Cortex of kidney (tissue), 1 donor: ENCODE measurements around the gene MTUS2.

Experiments used
- DNase-seq: peaks from one replicate; lab custom pipeline; 2025; lab: John Stamatoyannopoulos, UW

The MTUS2 gene

DNA sequence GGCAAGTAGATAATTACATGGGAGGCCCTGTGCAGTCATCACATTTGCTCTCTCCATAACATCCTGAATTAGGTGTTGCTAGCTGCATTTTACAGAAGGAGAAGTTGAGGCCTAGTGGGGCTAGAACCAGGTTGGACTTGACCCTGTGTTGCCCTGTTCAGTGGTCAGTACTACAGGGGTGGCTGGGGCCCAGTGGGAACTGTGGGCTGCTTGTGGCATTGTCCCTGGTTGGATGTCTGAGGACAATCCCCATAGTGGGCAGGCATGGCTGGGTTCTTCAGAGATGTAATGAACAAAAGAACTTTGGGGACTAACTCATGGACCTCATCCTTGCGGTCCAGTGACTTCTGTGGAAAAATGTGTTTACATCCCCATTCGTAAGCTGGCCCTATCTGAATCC, 38.9 kb downstream of the MTUS2 start:
- no peak for DNase-seq

DNA sequence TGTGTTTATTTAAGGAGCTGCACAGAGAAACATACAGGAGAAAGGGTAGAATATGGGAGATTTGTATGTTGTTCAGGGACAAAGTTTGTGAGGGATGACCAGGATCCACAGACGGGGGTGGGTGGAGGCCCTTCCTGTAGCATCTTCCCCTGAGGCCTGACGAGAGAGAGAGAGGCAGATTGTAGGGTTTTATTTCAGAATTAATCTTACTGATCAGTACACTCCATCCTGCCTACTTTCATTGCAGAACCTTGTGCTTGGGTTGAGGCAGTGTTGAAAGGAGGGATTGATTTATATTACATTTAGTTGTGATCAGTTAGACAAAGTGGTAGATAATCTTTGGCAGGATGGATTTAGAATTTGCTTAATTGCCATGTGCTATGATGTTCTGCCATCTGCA, 39.6 kb downstream of the MTUS2 start:
- no peak for DNase-seq

DNA sequence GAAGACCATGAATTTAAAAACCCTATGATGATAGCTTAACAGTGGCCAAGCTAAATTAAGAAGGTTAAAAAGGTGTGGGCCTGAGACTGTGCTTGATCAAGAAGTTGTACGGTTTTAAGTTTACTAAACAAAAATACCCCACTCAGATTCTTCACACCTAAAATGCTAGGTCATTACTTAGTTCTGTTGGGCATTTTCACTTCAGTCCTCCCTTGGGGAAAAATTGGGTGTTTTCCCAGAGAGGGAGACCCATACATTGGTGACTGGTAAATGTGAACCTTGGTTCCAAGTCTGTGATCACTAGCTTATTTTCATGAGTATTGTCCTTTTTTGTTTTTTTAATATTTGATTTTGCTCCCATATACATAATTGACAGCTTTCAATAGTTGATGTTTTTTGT, 44.4 kb downstream of the MTUS2 start:
- no peak for DNase-seq

DNA sequence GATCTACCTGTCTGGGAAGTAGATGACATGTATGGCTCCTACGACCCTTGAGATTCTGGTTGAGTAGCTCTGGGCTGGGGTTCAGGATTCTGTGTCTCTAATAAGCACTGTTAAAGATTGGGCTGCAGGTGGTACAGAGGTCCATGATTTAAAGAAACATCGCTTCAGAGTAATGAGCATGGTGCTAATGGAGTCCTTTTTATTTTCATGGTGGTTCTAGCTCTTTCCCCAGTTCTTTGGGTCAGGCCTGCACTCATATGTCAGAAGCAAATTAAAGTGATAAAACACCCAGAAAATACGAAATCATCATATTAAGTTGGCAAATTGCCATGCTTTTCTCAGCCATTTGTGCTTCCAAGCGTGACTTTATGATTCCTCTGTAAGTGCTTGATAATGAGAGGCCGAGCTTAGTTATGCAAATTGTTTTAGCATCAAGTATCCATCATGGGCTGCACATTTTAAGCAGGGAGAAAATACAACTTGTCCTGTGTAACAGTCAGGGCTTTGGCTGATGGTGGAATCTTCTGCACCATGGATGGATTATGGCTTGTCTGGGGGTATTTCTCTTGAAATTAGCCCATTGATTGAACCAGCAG, 45.1 kb downstream of the MTUS2 start:
- no peak for DNase-seq

DNA sequence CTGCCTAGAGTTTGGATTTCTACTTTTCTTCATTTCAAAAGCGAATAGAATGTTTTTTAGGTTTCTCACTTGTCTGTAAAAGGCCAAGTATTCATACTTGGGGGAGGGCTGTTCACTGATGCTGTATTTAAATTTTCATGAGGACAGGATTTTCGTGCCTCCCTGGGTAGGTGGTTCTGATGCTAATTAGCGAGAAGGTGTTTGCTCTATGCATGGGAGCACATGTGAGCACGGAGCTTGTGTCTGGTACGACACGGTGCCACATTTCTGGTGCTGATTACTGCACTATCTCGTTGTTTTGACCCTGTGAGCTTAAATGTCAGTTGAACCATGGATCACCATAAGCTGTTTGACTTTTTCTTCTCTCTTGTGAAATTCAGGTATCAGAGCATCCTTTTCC, 45.8 kb downstream of the MTUS2 start:
- no peak for DNase-seq

DNA sequence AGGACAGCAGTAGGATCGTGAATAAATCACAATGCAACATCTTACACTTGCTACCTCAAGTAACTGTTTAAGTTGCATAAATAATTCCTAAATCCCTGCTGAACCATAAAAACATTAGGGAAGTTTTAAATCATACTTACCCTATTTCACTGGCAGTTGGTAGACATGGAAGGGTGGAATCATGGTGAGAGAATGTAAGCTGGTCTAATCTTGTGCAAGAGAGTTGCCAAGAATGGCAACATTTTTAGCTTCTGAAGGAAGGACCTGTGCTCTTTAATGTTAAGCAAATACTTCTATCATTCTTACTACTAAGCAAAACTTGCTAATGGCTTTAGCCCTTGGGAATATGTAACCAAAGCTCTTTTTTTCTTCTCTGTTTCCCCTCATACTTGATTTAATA, 46.8 kb downstream of the MTUS2 start:
- DNase-seq: no peak

GRCh38 chr13:28867564-28867963, 47.4 kb downstream of the MTUS2 start:
- DNase-seq: no peak

DNA sequence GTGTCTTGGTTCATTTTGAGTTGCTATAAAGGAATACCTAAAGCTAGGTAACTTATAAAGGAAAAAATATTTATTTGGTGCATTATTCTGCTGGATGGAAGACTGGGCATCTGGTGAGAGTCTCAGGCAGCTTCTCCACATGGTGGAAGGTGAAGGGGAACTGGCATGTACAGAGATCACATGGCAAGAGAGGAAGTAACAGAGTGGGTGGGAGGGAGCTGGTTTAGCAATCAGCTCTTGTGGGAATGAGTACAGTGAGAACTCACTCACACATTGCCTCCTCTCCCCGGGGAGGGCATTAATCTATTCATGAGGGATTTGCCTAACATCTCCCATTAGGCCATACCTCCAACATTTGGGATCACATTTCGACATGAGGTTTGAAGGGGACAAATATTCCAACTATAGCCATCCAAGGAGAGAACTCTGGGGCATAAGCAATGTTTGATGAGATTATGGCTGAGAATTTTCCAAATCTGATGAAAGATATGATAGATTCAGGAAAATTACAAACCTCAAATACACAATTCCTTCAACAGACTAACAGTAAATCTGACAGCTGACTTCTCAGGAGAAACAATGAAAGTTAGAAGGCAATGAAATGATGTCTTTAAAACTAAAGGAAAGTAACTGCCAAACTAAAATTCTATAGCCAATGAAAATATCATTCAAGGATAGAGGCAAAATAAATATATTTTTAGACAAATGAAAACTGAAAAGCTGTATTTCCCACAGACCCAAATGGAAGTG, 52.5 kb downstream of the MTUS2 start:
- no peak for DNase-seq

DNA sequence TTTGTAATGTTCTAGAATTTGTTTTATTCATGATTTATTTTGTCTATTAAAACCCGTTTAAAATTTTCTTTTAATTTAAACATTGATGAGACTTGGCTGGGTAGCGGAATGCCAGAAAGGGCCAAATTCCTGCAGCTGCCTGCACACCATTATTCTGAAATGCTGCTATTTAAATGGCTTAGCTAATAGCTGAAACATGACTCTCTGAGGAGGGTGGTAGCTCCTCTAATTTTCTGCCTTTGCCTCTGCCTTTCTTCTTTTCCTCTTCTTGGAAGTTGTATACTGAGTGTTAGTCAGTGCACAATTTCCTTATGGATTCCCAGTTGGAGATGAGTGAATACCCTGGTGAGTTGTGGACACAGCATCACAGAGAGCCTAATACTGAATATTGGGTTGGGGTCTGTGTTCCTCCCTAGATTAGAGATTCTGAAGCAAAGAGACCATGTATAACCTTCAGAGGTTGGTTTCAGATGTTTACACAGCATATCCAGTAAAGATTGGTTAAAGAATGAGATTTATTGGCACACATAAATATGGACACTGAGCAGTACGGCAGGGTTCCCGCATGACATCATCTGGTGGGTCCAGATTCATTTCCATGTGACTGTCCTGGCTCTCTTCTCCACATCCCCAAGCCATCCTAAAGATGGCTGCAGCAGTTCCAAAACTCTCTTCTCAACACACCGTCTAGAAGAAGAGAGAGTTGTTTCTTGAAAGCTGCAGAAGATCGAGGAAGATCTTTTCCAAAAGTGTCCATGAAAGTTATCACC, 55.9 kb downstream of the MTUS2 start:
- no peak for DNase-seq

DNA sequence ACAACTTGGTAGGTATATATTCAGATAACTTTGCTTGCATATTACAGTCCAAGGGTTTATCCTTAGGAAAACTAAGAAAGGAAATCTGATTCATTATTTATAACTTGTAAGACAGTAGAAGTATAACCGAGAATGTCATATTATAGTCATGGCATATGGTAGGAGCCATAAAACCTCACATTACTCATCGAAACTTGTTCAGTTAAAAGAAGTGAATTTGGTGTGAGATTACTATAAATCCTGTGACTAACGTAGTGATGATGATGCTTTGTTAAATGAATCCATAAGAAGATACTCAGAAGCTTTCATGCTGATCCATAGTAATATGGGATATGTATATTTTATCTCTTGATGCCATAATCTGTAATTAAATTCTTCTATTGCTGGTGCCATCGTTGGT, 57.3 kb downstream of the MTUS2 start:
- no peak for DNase-seq

DNA sequence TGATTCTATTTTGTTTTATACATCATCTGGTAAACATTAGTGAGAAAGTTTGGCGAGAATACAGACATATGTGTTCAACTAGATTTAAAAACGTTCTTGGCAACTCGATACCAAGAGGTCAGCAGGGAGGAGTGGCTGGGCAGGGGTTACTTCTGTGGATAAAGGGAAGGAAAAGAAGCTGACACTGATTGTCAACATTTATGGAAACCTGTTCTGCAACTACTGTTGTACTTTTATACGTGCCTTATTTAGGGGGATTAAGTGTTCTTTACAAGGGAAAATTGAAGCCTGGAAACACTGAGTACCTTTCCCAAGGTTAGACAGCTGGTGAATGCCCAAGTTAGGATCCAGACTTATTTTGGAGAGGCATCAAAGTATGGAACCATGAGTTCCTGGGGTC, 65.0 kb downstream of the MTUS2 start:
- no peak for DNase-seq

DNA sequence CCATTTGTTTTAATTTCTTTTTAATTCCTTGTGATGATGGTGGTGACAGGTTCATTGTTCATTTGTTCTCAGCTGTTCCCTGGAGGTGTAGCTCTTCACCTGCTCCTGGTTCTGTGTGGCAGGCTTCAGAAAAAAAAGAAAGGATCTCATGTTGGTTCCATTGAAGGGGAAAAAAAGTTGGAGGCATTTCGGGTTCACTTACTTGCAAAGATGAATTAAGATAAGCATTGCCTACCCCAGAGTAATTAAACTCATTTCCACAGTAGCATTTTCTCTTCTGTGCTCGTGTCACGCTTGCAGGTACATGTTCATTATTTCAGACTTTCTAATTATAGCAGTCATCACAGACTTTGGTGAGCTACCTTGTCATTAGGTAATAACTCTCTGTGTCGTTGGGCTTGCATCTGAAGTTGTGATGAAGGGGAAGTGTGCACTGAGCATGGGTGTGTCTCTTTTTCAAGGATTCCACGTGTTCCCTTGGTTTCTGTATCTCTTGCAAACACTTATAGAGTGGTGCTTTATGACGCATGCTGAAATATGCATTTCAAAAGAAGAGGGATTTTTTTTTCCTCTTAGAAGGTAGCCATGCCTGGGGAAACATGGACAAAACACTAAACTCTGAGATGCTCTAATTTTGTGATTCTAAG, 69.1 kb downstream of the MTUS2 start:
- DNase-seq: no peak

- DNase-seq: no peak
Measured at GRCh38 chr13:28890712-28891111, 70.6 kb downstream of the MTUS2 start.

GRCh38 chr13:28918030-28918429, 97.9 kb downstream of the MTUS2 start:
- no peak for DNase-seq

- no peak for DNase-seq
Measured at GRCh38 chr13:28922341-28922740, 102.2 kb downstream of the MTUS2 start.

DNA sequence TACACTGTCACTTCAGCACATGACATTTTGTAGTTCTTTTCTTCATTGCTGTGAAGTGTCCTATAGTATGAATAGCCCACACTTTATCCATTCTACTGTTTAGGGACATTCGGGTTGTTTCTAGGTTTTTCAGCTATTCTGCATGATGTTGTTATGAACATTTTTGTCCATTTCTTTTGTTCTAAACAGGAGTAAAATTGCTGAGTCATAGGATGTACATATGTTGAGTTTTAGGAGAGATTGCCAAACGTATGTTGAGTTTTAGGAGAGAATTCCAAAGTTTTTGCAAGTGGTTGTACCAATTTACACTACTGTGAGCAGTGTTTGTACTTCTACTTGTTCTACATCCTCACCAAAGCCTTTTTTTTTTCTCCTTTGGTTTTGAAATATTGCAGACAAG, 115.0 kb downstream of the MTUS2 start:
- DNase-seq: no peak

- no peak for DNase-seq
Measured at GRCh38 chr13:28942906-28943305, 122.8 kb downstream of the MTUS2 start.

GRCh38 chr13:28953714-28954418, 133.7 kb downstream of the MTUS2 start:
- DNase-seq: no peak

DNA sequence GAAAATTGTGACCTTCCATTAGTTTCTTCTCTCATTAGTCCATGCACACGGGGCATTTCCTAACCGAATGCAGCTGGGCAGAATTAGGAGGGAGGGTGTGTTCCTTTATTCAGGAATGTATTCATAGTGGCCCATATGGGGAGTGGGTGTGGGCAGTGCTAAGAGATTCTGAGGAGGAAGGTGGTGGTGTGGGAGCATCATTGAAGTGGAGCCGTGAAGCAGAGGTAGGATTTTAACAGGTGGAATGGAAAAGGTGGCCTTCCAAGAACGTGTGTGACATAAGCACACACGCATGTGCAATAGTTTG, 134.2 kb downstream of the MTUS2 start:
- no peak for DNase-seq

DNA sequence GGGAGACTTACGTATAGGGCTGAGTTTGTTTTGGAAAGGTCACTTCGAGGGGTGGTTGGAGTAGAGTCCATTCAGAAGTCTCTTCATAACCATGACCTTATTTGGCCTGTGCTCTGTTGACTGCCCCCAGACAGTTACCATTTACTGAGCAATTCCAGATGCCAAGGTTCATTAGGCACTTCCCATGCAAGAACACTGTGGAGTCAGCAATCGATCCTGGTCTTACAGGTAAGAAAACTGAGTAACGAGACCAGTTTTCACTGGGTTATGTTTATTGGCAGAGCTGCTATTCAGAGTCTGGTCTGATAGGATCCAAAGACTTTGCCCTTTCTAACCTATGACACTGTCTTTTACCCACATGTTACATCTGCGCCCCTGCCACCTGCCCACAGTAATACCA, 134.7 kb downstream of the MTUS2 start:
- DNase-seq: no peak

DNA sequence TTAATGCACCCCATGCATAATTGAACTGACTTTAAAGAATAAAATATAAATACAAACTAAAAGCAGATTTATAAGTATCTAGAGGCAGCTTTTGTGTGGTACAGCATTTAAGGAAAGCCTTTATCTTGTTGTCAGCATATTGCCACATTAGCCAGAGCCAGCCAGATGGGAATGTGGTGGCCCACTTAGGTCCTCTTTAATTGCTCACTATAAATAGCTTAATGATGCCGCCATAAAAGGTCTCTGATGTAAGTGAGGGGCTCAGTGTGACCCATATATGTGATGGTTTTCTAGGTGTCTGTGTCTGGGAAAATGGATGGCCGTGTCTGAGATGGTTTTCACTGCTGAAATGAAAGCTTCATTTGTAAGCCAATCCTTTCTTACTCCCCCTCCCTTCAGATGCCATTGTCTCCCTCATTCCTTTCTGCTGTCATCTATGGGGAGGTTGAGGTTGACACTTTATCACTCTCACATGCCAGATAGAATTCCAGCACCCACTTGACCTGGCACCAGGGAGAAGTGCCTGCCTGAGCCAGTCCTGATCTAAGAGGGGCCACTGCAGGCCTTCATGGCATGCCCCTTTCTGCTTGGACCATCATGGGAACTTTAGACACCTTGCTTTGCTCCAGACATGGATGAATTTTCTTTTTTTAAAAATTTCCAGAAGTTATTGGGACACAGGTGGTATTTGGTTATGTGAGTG, 135.3 kb downstream of the MTUS2 start:
- DNase-seq: no peak

- no peak for DNase-seq
Measured at GRCh38 chr13:28958018-28958417, 137.9 kb downstream of the MTUS2 start.
